Fibroblast of gingiva (primary cell): Measurements from ENCODE around the gene PEX1.
"Not testable (repeated sequence)": the region's sequence is repeated elsewhere in the genome, so short reads cannot be mapped to it uniquely, and the experiment has no call there.

ENCODE experiments used
- DNase-seq: peaks from one replicate; pipeline ENCODE4 v3.0.0-alpha.2; 2011; ENCODE audit warnings: low read depth

The PEX1 gene

GRCh38 chr7:92460510-92460909 lies 67.8 kb downstream of the PEX1 start:
- no peak for DNase-seq

GRCh38 chr7:92460109-92460508 lies 68.2 kb downstream of the PEX1 start:
- DNase-seq, result no peak

- no peak for DNase-seq
These were observed 72.1 kb downstream of the PEX1 start for GRCh38 chr7:92456236-92456635.

DNA sequence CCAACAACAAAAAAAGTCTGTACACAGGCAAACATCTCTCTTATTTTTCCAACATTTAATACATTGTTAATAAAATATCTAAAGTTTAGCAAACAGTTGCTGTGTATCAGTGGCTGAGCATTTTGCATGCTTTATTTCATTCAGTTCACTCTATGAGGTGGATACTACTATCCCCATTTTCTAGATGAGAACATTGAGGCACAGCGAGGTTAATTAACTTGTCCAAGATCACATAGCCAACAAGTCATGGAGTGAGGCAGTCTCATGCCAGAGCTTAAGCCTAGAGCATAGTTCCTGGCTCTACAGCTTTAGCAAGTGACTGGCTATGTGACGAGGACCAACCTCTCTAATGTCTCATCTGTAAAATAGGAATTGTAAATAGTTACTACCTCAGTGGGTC lies 76.7 kb downstream of the PEX1 start:
- DNase-seq, result no peak

DNA sequence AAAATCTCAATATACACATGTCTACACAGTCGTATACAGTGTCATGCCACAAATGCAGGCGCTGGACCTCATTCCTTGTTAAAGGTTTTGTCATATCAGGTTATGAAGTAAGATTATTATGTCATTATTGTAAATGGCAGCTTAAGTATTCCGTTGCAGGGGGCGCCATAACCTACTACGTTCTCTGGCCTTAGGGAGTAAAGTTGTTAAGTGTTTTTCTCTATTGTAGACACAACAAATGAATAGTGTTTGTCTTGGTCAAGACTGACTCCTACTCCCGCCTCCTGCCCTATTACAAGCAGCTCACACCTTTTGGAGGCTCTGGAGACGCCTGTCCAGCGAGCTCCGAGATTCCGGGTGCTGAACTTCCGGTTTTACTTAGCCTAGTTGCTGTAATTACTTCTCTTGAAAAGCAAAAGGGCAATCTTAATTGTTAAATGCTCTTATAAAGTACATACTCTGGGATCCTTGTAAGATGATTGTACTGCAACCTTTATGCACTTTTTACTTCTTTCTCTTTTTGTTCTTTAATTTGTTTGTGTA lies 80.0 kb downstream of the PEX1 start:
- DNase-seq, result peak; percentile 50

- DNase-seq, result peak; percentile 90
These were observed 80.7 kb downstream of the PEX1 start, which contains the start of gene GATAD1 for GRCh38 chr7:92447345-92448204. Gene GATAD1 (plus strand): TSS chr7:92447482. CDS start chr7:92447730, 248 bp downstream.

GRCh38 chr7:92446869-92447344 lies 81.4 kb downstream of the PEX1 start:
- DNase-seq, result no peak

DNA sequence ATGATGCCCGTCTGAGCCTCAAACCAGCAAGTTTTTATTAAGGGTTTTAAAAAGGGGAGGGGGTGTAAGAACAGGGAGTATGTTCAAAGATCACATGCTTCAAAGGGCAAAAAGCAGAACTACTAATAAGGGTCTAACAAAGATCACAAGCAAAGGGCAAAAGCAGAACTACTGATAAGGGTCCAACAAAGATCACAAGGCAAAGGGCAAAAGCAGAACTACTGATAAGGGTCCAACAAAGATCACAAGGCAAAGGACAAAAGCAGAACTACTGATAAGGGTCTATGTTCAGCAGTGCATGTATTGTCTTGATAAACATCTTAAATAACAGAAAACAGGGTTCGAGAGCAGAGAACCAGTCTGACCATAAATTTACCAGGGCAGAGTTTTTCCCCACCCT lies 85.6 kb downstream of the PEX1 start:
- not testable (repeated sequence) for DNase-seq

GRCh38 chr7:92437956-92438491 lies 90.3 kb downstream of the PEX1 start:
- DNase-seq, result no peak
